HG02870 (cell line): ENCODE results near the gene PPM1F.

ENCODE experiments used
- ATAC-seq: cut with Tn5 transposase; IDR thresholded peaks from one replicate; pipeline ENCODE4 v1.9.1; 2021; ENCODE audit warnings: mild to moderate bottlenecking, moderate library complexity; ENCODE audit not compliant: unreplicated experiment

PPM1F gene

DNA sequence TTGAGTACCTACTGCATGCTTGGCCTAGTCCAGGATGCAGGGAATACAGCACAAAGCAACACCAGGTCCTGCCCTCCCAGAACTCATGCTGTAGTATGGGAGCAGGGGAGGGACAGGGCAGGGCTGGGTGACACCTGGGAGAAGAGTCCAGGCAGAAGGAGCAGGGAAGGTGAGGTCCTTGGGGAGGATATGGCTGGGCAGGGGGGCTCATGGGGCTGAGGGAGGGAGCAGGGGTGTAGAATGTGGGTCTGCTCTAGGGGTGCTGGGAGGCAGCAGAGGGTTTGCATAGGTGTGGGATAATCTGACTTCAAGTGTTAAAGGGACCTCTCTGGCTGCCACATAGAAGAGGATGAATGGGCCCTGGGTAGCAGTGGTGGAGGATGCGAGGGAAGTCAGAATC, 25.2 kb upstream of the PPM1F start:
- ATAC-seq, result no peak

DNA sequence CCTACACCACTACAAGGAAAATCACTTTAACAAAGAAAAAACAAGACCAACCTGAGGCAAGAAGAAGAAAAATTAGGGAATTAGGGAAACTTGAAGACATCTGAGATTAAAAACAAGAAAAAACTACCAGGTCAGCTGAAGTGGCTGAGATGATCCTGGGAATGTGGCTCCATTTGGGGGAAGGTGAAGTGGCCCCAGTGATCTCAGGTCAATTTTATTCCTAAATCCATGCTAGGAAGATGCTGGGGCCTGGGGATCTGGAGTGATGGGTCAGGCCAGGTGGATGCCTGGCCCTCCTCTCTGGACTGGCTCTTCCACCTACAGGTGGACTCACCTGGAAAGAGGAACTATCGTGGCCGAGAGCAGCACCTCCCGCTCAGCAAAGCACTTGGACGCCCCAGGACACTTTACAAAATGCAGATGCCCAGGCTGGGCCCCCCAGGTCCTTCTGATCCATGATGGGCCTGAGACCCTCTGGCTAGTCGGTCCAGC, 23.3 kb upstream of the PPM1F start:
- ATAC-seq, result no peak

DNA sequence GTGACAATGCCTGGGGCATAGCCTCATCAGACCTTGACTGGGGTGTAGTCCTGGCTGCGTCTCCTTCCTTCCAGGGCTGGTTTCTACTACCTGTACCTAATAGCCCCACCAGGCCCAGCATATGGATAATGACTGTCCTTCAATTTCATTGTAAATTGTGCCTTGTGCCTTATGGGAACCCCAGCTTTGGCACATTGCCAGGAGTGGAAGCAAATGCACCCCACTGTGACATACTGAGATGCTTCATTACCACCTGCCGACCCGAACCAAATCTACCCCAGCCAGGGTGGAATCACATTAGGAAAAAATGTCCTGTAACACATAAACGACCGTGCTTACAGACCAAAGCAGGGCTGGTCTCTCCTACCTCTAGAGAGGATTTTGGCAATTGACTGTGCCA, 22.6 kb upstream of the PPM1F start:
- ATAC-seq, result no peak

DNA sequence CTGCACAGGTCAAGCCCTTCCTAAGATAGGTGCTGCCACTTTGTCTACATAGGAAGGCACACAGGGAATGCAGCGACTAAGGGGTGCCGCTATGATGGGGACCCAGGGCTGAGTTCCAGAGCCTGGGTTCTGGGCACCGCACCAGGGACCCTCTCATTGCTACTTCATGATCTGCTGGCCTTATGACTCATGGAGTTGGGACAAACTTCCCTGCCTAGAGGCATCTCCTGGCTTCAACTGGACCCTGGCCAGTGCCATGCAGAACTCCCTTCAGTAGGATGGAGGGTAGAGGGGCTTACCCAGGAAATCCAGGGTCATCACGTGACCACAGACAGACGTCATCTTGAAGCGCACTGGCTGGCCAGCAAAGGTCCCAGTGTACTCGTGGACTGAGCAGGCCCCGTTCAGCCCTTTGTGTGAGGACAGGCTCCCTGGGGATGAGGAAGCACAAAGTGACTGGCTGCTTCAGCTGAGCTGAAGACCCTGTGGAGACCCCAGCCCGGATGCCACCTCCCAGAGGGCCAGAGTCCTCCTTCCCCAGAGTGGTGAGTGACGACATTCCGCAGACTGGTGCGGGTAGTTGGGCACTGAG, 21.5 kb upstream of the PPM1F start:
- ATAC-seq, result no peak

DNA sequence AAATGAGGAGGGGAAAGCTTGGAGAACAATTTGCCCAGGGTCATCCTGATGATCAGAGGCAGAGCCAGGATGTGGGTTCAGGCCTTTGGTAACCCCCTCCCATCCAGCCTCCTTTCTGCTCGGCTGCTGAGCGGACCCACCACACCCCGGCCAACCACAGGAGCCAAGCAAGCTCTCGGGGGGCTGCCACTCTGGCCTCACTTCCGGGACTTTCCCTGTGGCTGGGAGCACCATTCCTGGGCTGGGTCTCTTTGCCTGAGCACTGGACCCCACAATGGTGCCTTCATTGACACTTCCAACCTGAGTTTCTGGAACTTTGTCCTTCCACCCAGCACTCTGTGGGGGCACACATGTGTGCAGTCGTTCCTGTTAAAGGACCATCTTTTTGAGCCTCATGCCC, 20.2 kb upstream of the PPM1F start:
- no peak for ATAC-seq

DNA sequence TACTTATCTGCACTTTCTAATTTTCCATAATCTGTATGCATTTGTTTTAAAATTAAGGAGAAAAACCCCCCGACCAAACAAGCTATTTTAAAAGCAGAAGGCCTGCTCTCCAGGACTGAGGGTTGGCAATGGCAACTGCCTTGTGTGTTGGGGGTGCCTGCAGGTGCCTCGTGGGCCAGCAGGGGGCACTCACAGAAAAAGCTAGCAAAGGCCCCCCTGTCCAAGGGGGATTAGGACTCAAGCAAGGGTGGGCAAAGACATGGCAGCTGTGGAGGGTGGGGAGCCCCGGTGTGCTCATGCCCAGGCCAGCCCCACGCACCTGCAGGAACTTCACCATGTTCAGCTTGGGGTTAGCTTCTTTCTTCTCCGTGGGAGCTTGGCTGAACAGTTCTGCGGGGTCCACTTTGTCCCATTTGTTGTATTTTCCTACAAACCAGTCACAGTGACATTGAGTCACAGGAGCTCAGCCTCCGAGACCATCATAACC, 19.7 kb upstream of the PPM1F start:
- ATAC-seq, result no peak

DNA sequence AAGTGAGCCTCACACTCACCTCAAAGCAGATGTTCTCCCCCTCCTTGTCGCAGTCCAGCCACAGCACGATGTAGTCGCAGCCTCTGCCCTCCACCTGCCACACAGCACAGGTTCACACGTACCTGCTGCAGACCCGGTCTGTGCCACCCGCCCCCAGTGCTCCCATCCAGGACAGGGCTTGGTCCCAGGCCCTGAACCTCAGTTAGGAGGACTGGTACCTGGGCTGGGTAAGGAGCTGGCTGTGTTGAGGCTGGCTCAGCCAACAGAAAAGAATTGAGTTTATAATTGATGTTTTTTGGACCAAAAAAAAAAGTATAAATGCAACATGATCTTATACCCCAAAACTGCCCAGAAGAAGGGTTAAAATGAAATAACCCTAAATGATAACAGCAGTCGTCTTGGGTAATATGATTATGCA, 19.2 kb upstream of the PPM1F start:
- ATAC-seq, result no peak

DNA sequence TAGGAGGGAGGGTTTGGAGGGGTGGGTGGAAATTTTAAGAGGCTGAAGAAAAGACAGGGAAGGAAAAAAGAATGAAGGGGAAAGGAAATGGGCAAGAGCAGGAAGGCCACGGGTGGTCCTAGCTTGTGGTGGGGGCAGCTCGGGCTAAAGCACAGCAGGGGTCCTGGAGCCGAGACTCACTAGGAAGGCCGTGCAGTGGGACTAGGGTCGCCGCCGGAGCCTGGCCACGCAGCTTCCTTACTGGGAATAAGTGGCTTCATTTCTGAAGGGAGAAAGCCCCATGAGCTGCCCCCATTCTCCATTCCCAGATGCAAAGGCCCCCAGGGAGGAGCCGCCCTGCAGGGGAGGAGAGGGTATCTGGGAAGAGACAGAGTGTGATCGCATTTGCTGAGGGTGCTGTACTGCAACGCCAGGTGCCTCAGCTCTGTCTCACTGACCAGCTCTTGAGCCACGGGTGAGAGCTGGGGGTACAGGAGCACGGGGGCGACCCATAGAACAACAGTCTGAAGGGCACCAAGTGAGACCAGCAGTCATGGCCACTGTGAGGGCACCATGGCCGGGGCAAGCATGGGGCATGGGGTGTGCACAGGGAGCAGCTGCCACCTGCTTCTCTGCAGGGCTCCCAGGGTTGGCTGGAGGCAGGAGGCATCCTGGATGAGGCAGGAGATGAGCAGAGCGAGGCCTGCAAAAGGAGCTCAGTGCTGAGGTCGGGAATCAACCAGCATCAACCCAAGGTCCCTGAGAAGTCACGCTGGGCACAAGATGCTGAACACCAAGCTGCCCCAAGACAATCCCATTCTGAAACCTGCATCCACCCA, 18.4 kb upstream of the PPM1F start:
- no peak for ATAC-seq

DNA sequence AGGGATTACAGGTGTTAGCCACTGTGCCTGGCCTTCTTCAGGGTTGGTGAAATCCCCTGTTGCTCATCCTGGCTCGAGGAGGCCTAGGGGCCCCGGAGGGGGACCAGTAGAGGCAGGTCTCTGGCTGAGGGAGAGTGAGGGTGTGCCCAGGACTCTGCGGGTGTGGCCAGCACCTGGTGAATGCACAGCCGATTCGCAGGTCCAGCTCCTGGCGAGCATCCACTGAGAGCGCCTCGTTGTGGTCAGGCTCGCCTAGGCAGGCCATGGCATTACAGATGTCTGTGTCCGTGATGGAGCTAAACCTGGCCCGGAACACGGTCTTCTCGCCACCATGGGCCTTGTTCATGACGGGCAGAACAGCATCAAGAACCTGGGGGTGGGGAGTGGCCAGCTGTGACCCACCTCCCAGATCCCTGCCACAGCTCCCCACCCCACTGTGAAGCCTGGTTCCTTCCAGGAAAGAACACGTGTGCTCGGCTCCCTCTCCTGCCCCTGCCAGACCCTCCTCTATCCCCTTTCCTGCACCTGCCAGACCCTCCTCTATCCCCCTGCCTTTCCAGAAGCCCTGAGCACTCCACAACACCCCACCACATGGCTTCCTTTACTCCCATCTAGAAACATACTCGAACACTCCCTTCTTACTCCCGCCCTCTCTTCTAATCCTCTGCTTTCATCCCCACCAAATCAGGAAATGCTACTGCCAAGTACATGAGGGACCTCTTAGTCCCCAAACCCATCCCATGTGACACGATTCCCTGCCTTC, 17.6 kb upstream of the PPM1F start:
- ATAC-seq, result no peak

DNA sequence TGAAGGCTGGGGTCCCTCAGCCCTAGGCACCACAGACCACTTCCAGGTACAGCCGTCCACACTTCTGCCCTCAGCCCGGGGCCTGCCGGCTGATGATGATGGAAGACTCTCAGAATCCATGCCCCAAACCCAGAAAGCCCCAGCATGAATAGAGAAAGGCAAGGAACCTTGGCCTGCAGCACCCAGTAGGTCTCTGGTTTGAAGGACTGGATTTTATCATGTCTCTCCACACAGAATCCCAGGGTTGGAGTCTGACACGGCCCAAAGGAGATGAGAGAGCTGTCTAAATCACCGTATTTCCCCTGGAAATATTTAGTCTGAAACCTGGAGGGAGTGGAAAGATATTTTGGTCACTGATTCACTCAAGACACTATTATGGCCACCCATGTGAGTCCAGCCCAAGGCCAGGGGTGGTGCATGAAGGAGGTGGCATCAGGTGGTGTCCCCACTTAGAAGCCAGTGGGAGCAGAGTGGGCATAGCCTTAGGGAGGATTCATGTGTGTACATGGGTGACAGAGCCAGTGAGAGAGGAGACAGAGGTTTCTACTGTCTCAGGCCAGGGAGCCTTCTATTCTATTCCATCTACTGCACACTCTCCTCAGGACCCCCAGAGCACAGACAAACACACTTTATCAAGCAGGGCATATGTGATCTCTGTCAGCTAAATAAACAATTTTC, 15.9 kb upstream of the PPM1F start:
- no peak for ATAC-seq

DNA sequence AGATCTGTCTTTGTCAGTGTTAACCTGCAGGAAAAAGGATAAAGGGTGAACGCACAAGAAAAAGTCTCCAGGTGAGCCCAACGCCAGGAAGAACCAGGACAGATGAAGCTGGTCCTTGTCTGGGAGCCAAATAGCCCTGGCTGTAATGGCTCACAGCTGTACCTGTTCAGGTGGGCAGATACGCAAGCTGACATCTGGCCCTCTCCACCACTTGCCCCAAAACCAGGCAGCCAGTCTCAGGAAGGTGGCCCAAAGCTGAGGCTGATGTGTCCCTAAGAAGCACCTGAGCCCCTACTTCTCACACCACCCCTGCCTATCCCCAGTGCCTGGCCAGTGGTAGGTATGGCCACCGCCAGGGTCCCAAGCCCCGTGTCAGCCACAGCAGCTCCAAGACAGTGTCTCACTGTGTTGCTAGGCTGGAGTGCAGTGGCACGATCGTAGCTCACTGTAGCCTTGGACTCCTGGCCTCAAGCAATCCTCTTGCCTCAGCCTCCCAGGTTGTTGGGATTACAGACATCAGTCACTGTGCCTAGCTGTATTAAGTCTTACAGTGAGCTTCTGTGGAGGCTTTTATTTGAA, 15.1 kb upstream of the PPM1F start:
- no peak for ATAC-seq

DNA sequence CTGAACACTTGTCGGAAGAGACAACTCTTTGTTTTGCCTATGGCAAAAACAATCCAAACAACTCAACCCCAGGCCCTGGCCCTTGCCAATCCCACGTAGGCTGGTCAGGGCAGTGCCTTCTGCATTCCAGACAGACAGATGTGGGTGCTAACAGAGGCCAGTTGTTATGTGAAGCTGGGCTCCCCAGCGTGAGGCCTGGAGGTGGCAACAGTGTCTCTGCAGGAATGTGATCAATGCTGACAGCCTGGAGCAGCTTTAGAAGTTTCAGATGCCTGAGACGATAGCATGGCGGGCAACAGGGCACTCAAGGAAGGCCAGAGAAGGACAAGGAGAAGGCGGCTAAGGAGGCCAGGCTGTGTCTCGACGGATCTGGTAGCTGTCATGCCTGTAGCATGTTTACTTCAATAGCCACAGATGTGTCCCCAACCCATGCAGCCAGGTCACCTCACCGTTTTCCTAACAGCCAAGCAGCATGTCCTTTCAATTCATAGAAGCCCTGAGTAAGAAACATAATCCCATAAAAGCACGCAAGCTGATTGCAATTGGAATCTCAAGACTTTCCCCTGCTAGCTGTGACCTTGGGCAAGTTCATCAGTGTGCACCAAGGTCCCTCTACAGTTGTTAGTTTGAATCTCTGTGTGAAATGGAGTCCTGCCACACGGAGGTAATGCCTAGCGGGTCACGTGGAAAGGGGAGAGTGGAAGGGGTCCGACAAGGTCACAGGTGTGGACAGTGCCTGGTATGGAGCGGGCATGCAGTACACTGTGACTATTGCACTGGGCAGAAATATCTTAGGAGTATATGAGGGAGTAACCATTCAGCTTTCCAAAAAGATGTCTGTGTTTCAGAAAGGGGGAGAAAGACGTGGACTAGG, 14.2 kb upstream of the PPM1F start:
- no peak for ATAC-seq

DNA sequence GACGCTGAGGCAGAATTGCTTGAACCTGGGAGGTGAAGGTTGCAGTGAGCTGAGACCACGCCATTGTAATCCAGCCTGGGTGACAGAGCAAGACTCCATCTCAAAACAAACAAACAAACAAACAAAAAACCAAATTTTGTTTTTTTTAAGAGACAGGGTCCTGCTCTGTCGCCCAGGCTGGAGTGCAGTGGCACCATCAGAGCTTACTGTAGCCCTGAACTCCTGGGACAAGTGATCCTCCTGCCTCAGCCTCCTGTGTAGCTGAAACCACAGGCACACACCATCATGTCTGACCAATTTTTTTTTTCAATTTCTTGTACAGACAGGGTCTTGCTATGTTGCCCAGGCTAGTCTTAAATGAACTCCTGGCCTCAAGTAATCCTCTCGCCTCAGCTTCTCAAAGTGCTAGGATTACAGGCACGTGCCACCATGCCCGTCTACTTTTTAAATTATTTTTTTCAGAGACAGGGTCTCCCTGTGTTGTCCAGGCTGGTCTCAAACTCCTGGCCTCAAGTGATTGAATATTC, 13.2 kb upstream of the PPM1F start:
- ATAC-seq, result no peak

DNA sequence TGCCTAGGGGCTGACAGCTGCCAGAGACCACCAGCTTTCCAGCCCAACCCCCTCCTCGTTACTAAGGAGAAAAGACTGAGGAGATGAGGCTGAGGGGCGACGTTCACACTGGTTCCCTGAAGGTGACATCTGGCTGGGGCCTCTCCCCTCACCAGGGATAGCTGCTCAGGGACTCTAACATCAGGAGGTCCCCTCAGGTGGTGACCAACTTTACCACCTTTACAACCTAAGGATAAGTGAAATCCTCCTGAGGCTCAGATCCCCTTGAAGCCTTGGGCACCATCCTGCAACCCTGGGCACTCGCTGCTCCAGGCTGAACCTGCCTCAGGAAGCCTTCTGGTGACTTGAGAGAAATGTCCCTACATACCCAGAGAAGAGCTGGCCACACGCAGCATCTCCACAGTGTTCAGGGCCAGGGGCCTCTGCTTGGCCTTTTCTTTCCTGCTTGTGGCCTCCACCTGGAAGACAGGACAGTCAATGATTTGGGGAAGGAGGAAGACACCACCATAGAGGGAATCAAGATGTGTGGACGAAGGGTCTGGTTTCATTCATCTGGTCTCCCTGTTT, 12.4 kb upstream of the PPM1F start:
- ATAC-seq, result no peak

DNA sequence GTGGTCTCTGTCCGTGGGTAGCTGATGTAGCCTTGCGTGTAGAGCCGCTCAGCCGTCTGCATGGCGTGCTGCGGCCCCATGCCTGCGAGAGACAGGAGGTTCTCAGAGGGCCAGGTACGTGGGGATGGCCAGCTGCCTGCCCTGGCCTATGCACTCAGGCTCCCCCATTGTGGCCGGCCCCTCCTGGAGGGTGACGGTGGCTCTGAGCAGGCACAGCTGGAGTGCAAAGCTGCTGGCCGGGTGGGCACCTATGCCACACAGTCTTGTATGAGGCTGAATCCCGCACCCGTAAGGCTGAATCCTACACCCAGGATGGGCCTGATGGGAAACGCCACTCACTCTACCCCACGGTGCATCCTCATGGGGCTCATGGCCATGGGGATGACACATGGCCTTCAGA, 11.6 kb upstream of the PPM1F start:
- ATAC-seq, result no peak

DNA sequence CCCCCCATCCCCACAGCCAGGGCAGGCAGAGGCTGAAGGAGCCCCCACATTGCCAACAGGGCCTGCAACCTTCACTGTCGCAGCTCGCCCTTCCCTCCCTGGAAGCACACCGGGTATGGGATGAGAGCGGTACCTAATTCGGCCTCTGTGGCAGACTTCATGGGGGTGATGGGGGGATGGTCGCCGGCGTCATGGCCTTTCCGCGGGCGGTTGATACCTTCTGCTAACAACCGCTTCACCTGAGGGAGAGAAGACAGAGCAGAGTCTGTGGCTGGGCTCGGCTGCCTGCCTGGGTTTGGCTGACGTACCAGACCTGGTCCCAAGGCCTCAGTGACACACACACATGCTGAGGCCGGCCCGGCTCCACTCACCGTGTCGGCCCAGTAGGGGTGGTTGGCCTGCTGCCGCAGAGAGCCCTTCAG, 11.2 kb upstream of the PPM1F start:
- no peak for ATAC-seq

DNA sequence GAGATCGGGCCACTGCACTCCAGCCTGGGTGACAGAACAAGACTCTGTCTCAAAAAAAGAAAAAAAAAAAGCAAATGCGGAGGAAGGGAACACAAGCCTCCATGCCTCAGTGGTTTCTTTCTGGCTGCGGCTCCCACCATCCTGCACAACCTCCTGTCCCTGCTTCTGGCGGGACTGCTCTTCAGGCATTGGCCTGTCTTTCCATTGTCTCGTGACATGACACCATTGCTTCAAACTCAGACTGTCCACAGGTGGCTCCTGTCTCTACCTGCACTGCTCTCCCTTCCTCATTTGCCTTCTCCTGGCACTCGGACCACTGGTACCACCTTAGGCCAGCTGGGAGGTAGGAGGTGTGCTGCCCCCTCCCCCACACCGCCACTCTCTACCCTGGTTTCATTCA, 10.6 kb upstream of the PPM1F start:
- no peak for ATAC-seq

DNA sequence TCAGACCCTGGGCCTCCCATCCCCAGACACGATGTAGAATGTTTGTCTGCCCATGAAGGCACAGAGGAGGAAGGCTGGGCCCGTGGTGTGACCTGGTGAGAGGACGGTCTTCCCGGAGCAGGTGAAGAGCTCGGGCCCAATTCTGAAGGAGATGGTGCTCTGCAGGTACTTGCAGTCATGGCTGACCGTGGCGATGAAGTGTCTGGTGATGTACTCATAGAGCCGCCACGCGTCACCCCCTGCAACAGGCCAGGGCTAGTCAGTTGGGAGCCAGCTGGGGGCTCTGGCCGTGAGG, 10.0 kb upstream of the PPM1F start:
- no peak for ATAC-seq

DNA sequence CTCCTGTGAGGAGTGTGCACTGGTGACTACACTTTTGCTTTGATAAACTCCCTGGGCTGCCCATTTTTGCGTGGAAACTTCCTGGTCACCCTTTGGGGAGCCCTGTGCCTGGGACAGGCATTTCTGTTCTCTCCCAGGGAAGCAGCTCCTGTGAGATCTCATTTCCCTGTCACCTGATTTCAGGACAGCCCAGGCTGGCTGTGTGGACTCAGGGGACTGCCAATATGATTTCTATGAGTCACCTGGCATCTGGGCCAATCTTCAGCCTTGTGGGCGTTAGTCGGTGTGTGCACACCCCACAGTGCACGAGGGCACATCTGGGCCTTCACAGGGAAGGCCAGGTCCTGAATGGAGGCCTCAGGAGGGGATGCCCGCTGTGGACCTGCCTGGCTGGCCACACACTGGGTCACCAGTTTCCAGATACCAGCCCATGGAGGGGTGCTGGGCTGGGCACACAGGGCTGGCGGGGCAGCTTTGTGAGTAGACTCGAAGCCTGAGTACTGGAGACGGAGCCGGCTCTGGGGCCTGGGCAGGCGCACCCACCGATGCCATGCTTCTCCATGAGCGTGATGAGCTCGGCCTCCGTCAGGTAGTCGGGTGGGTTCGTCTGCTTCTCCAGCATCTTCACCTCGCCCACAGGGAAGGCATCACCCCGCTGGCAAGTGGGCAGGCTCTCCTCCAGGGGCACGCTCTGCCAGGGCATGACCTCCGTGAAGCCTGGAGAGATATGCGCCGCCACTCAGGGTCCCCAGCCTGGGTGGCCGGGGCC, 9.4 kb upstream of the PPM1F start:
- no peak for ATAC-seq
